Gastrocnemius medialis (tissue), 4 donors: ENCODE data around the gene ZMYND12. TPM values are rescaled to one million over a fixed set of nuclear protein-coding genes. Genes with fewer than 3 reads are reported as not detected.

ENCODE experiments used
- ATAC-seq, 2 donors: fragments of 150-250 bp; one replicate each; pipeline ENCODE4 v1.9.1; 2016
- DNase-seq, 2 donors: peaks; one replicate each; pipeline ENCODE4 v3.0.0-alpha.2; 2019
- H3K27ac ChIP-seq, 4 donors: fragments of 200-600 bp; sonication (generic); 1 replicate in 1 of 4; 2 replicates in 3 of 4; pipeline ENCODE4 v1.5.1; 2016 to 2018; ENCODE audit warnings: mild to moderate bottlenecking in 2 of 4, moderate library complexity in 1 of 4
- H3K27me3 ChIP-seq, 3 donors: fragments of 200-600 bp; sonication (generic) in 2 of 3; 1 replicate in 1 of 3; 2 replicates in 2 of 3; pipeline versions ENCODE4 v1.5.1 to v1.6.0; 2016 to 2019; ENCODE audit warnings: mild to moderate bottlenecking in 1 of 3, moderate library complexity in 1 of 3
- H3K36me3 ChIP-seq, 2 donors: fragments of 200-600 bp; sonication (generic) in 1 of 2; one replicate each; pipeline ENCODE4 v1.5.1; 2017 to 2018
- H3K4me1 ChIP-seq, 2 donors: fragments of 200-600 bp; sonication (generic) in 1 of 2; one replicate each; pipeline ENCODE4 v1.5.1; 2016 to 2017; ENCODE audit warnings: mild to moderate bottlenecking in 2 of 2
- H3K4me3 ChIP-seq, 4 donors: fragments of 200-600 bp; sonication (generic) in 3 of 4; 1 replicate in 1 of 4; 2 replicates in 3 of 4; pipeline ENCODE4 v1.5.1; 2016 to 2019; ENCODE audit warnings: mild to moderate bottlenecking in 2 of 4
- H3K9me3 ChIP-seq, 3 donors: fragments of 200-600 bp; sonication (generic) in 2 of 3; 1 replicate in 1 of 3; 2 replicates in 2 of 3; pipeline ENCODE4 v1.5.1; 2016 to 2019
- CTCF ChIP-seq, 5 experiments: fragments of 450-650 bp in 3 of 5; fragments of 200-600 bp in 2 of 5; sonication (generic) in 2 of 5; IDR thresholded peaks in 4 of 5; conservative IDR thresholded peaks in 1 of 5; 1 replicate in 4 of 5; 2 replicates in 1 of 5; pipeline ENCODE4 v1.5.1; 2016 to 2019; ENCODE audit warnings: antibody characterized with exemption in 5 of 5, mild to moderate bottlenecking in 3 of 5, moderate library complexity in 3 of 5
- POLR2A ChIP-seq, 2 donors: fragments of 450-650 bp; IDR thresholded peaks; one replicate each; pipeline ENCODE4 v1.6.1; 2017; ENCODE audit warnings: antibody characterized with exemption in 2 of 2, mild to moderate bottlenecking in 2 of 2, moderate library complexity in 2 of 2
- in situ Hi-C, 4 donors: fragments of 200-750 bp; cut with MboI; loops; one replicate each; pipeline versions ENCODE4 v1.15.0 to v1.8.0; 2017; ENCODE audit warnings: low sequenced_read_pairs in 4 of 4
- intact Hi-C: fragments of 100-400 bp; cut with DNase I; formaldehyde crosslinking; loops from one replicate; pipeline ENCODE4 v1.15.1; 2023; ENCODE audit warnings: low total_unique reads
- total RNA-seq, 4 donors: library from RNA; depleted of rRNA; stranded (reverse); fragments of >200 nt; gene quantifications; one replicate each; pipeline versions ENCODE4 v1.1.0 to v1.2.3, GENCODE V29; 2016

The ZMYND12 gene
- total RNA-seq, 4 donors from 2014 or later: 0.80 to 1.0 TPM; not detected in 2

GRCh38 chr1:42419126-42419821 lies 36.5 kb downstream of the ZMYND12 start:
- DNase-seq (no peak), ATAC-seq (no peak)
- H3K36me3 ChIP-seq: no peaks in the 10 kb centered on the region
- H3K4me1 ChIP-seq: peaks cover 9 to 12% of the 10 kb centered on the region in 2 donors
- no peak for TF ChIP-seq CTCF (IDR thresholded peaks at IDR 0.05 in 4 of 5, conservative IDR thresholded peaks at IDR 0.05 in 1 of 5)
- no peak for TF ChIP-seq POLR2A (IDR thresholded peaks at IDR 0.05)
- intact Hi-C loops (no loop called here), in situ Hi-C loops (no loop called here)
- H3K27ac ChIP-seq: no peak overlapping the region
- H3K9me3 ChIP-seq: no peaks in the 10 kb centered on the region
- peaks cover 0 to 2% (median 0%) of the 10 kb centered on the region in 3 donors for H3K27me3 ChIP-seq
- no peak overlapping the region for H3K4me3 ChIP-seq

- intact Hi-C loops: no loop called here
- H3K4me1 ChIP-seq: peaks cover 9 to 12% of the 10 kb centered on the region in 2 donors
- ATAC-seq (no peak), DNase-seq (no peak)
- no peak overlapping the region for H3K27ac ChIP-seq
- H3K36me3 ChIP-seq: no peaks in the 10 kb centered on the region
- peaks cover 0 to 2% (median 0%) of the 10 kb centered on the region in 3 donors for H3K27me3 ChIP-seq
- no peak overlapping the region for H3K4me3 ChIP-seq
- in situ Hi-C loops: no loop called here
- TF ChIP-seq POLR2A (IDR thresholded peaks at IDR 0.05) (no peak), CTCF (IDR thresholded peaks at IDR 0.05 in 4 of 5, conservative IDR thresholded peaks at IDR 0.05 in 1 of 5) (no peak)
- H3K9me3 ChIP-seq: no peaks in the 10 kb centered on the region
Observed at GRCh38 chr1:42418516-42418915, 37.3 kb downstream of the ZMYND12 start.

GRCh38 chr1:42417166-42417565 lies 38.7 kb downstream of the ZMYND12 start:
- no peaks in the 10 kb centered on the region for H3K9me3 ChIP-seq
- TF ChIP-seq CTCF (IDR thresholded peaks at IDR 0.05 in 4 of 5, conservative IDR thresholded peaks at IDR 0.05 in 1 of 5): no peak
- TF ChIP-seq POLR2A (IDR thresholded peaks at IDR 0.05): no peak
- H3K4me1 ChIP-seq: peaks cover 9 to 12% of the 10 kb centered on the region in 2 donors
- H3K36me3 ChIP-seq: no peaks in the 10 kb centered on the region
- no peak overlapping the region for H3K27ac ChIP-seq
- H3K4me3 ChIP-seq: no peak overlapping the region
- ATAC-seq (no peak), DNase-seq (no peak)
- in situ Hi-C loops (no loop called here), intact Hi-C loops (no loop called here)
- H3K27me3 ChIP-seq: peaks cover 0 to 2% (median 0%) of the 10 kb centered on the region in 3 donors

GRCh38 chr1:42414551-42415496 lies 41.0 kb downstream of the ZMYND12 start:
- Histone ChIP-seq H3K27me3 (no peaks in the 10 kb centered on the region), H3K4me1 (no peaks in the 10 kb centered on the region), H3K36me3 (no peaks in the 10 kb centered on the region), H3K4me3 (no peak overlapping the region), H3K27ac (no peak overlapping the region), H3K9me3 (no peaks in the 10 kb centered on the region)
- intact Hi-C loops (no loop called here), in situ Hi-C loops (no loop called here)
- ATAC-seq (no peak), DNase-seq (no peak)
- no peak for TF ChIP-seq POLR2A (IDR thresholded peaks at IDR 0.05)
- TF ChIP-seq CTCF (IDR thresholded peaks at IDR 0.05 in 4 of 5, conservative IDR thresholded peaks at IDR 0.05 in 1 of 5): no peak
